Hippocampal formation (tissue), 2 donors: ENCODE data around the gene CCDC186.

Experiments
- DNase-seq, 2 donors: peaks; one replicate each; lab custom pipeline; 2025; lab: John Stamatoyannopoulos, UW

CCDC186 gene

DNA sequence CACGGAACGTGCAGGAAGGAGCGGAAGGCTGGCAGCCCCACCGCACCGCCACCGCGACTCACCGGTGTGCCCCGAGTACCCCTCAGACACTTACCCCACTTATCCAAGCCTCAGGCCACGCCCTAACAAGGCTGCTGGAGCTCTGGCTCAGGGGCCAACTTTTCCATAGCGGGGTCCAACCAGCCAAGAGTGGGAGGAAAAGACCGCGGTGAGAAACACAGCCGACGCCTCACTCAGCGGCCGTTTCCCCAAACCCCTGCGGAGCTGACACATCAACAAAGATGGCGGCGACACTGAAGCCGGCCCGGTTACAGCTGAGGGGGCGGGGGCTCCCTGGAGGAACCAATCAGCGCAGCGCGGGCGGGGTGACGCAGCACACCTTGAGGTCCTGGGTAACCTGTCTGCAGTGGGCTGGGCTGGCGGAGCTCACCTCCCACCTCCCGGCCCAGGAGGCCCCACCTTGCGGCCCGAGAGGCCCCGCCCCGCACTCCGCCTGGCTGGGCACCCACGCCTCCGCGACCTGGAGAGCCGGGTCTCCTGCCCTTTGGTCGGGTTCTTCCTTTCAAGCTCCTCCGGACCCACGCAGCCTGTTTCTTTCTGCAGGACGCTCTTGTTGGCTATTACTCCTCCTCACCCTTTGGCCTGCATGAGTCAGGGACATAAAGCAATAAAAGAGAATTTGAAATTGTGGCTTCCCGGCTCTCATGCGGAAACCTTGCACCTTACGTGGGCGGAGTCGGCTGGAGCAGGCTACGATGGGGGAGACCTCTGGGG lies at the start of gene CCDC186:
Gene CCDC186, minus strand, starts transcription at position 283 of the 774 bp plus-strand sequence. CDS start 10,935 bp downstream, outside the sequence.
- peak; percentile 74 to 82 for DNase-seq

DNA sequence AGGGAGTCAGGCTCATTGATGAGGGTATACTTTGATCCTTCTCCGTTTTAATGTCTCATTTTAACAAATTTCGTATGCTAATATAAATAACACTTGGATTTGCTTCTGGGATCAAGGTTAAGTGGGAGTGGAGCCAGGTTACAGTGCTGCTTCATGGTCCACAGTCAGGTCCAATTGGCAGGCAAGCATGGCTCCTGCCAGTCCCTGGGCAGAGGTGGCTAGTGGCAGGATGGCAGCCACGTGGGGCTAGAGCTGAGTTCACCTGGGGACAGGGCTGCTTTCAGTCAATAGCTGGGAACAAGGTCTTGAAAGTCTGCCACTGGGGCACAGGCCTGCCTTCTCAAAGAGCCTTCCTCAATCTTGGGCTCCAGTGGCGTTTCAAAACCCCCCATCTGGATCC lies 49.1 kb upstream of the CCDC186 start:
- no peak for DNase-seq

GRCh38 chr10:114221235-114221634 lies 47.2 kb upstream of the CCDC186 start:
- no peak for DNase-seq

GRCh38 chr10:114220281-114220680 lies 46.3 kb upstream of the CCDC186 start:
- DNase-seq = no peak

DNA sequence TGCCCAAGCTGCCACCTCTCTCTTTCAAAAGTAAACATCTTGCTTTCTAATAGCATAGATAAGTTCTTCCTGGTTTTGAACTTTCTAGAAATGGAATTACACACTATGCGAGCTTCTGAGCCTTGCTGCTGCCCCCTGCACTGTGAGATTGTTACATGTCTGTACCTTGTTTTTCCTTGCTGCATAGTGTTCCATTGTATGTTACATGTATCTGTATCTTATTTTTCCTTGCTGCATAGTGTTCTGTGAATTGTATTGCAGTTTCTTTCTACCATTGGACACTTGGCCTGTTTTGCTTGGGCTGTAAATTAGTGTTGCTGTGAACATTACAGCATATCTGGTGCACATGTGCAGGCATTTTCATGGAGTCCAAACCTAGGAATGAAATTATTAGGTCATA lies 41.0 kb upstream of the CCDC186 start:
- no peak for DNase-seq

- DNase-seq = no peak
These were observed 38.1 kb upstream of the CCDC186 start for GRCh38 chr10:114212153-114212552.

DNA sequence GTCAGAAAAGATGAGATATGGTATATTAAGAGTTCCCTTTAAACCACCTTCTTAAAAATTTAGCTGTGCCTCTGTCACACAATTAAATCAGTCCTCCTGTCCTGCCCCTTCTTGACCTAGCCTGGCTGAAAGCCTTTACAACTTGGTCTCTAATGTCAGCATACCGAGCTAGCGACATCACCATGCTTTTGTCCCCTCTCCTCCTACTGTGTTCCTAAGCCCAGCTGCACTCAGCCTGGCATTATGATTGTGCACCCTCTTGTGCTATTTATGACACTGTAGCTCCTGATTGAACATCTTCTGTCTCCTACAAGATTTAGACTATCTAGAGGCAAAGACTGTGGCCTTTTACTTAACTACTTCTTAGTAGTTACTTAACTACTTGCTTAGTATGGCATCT lies 34.3 kb upstream of the CCDC186 start:
- DNase-seq = no peak

DNA sequence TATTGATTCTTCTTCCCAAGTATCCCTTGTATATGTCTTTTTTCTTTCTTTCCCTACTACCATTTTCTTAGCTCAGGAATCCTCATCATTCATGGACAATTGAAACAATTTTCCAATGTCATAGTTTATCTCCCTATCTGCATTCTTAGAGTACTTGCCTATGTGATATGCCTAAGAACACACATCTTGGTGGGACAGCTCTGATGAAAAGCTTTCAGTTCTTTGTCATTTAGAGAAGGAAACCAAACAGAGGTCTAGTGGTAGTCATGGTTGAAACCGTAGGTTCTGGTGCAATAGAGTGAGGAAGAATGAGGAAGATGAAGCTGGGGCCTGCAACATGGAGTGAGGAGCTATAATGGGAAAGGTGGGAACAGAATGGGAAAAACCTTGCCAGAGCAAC lies 33.3 kb upstream of the CCDC186 start:
- no peak for DNase-seq

- no peak for DNase-seq
These were observed 32.9 kb upstream of the CCDC186 start for GRCh38 chr10:114206902-114207301.

GRCh38 chr10:114202812-114203211 lies 28.8 kb upstream of the CCDC186 start:
- no peak for DNase-seq

- DNase-seq = no peak
These were observed 25.2 kb upstream of the CCDC186 start for GRCh38 chr10:114199239-114199638.

DNA sequence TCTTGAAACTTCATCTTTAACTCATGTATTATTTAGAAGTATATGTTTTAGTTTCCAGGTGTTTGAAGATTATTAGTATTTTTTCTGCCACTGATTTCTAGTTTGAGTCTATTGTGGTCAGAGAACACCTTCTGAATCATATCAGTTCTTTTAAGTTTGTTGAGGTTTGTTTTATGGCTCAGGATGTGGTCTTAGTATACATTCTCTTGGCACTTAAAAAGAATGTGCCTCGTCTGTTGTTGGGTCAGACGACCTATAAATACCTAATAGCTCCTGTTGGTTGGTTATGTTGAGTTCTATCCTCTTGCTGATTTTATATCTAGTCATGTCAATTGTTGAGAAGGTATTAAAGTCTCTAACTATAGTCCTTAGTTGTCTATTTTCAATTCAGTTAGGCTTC lies 21.1 kb upstream of the CCDC186 start:
- no peak for DNase-seq

GRCh38 chr10:114189700-114190099 lies 15.7 kb upstream of the CCDC186 start:
- no peak for DNase-seq

- no peak for DNase-seq
These were observed 14.9 kb upstream of the CCDC186 start for GRCh38 chr10:114188900-114189299.

GRCh38 chr10:114188001-114188400 lies 14.0 kb upstream of the CCDC186 start:
- no peak for DNase-seq

GRCh38 chr10:114184276-114184675 lies 10.3 kb upstream of the CCDC186 start:
- DNase-seq = no peak

DNA sequence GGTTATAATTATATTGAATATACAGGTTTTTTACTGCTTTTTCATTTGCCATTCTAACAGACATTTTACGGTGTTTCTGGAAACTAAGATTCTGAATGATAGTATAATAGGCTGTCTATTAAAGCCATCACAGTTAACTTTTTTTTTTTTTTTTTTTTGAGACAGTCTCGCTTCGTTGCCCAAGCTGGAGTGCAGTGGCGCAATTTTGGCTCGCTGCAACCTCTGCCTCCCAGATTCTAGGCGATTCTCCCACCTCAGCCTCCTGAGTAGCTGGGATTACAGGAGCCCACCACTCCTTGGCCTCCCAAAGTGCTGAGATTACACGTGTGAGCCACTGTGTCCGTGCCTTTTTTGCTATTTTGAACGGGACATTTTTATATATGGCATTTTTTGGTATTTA lies 9.6 kb upstream of the CCDC186 start:
- no peak for DNase-seq

GRCh38 chr10:114181971-114182370 lies 8.0 kb upstream of the CCDC186 start:
- no peak for DNase-seq

DNA sequence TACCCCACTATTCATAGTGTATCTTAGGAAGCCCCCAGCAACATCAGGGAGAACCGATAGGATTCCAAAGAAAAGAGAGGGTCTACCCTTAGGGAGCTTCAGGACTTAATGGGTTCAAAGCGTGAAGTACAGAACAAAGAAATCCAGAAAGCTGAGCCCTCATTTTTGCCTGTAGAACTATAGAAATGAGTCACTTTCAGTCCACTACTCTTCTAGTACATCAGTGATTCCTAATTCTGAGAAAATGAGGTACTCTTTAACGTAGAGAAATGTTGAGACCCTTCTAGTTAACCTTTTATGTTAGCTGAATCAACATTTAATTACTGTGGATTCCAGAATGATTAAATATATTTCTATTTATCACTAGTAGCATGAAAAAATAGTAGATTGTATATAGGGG lies 6.9 kb upstream of the CCDC186 start:
- DNase-seq = no peak

GRCh38 chr10:114179747-114180146 lies 5.7 kb upstream of the CCDC186 start:
- no peak for DNase-seq

- no peak for DNase-seq
These were observed 5.1 kb upstream of the CCDC186 start, which contains the start of gene TDRD1 for GRCh38 chr10:114179148-114179547. TDRD1 (plus strand) TSS chr10:114179353; CDS start chr10:114187832, 8,479 bp downstream.

- no peak for DNase-seq
These were observed 2.5 kb upstream of the CCDC186 start for GRCh38 chr10:114176511-114176910.

- DNase-seq = no peak
These were observed 1.7 kb upstream of the CCDC186 start for GRCh38 chr10:114175667-114176066.

- DNase-seq = peak in 1 of 2 donors; percentile 17
These were observed 739 bp upstream of the CCDC186 start for GRCh38 chr10:114174695-114175188.
